GM19239 (cell line): ENCODE data around the gene CCBE1.

ENCODE experiments used
- DNase-seq: peaks from one replicate; pipeline ENCODE4 v3.0.0; 2011; ENCODE audit warnings: low spot score; ENCODE audit not compliant: insufficient read length
- FAIRE-seq: peaks from 2 replicates; lab custom pipeline; 2011; peaks lifted over from hg19 to GRCh38; lab: Jason Lieb, UNC

The CCBE1 gene

DNA sequence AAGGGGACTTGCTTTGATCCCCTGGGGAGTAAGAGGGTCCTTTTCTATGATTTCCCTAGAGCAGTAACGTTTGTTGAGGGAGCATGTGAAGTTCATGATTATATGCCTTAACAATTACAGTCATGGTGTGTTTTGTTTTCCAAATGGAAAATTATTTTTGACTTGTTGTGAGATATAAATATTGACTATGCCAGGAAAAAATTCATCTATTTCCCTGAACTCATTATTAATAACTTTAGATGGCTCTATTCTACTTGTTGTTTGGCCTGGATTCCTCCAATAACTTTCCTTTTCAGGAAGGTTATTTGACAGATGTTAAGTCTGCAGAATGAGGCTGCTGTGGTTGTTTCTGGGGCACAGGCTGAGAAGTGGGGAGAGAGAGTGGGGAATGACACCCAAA lies 266.1 kb downstream of the CCBE1 start:
- FAIRE-seq = no peak
- no peak for DNase-seq

DNA sequence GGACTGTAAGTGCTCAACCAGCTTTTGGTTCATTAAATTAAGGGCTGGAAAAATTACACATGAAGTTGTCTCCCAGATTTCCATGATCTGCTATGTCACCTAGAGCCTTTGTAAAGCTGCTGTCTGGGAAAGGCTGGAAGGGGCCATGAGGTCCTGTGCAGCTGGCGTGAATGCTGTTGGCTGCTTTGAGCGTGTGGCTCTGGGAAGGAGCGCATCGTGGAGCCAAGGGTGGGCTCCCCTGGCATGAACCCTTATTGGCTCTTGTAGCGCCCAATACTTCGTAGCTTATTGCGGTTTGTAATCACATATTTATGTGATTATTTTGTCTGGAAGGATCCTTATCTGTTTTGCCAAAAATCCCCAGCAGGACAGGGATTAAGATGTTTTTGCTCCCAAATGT lies 267.6 kb downstream of the CCBE1 start:
- DNase-seq (no peak), FAIRE-seq (no peak)

DNA sequence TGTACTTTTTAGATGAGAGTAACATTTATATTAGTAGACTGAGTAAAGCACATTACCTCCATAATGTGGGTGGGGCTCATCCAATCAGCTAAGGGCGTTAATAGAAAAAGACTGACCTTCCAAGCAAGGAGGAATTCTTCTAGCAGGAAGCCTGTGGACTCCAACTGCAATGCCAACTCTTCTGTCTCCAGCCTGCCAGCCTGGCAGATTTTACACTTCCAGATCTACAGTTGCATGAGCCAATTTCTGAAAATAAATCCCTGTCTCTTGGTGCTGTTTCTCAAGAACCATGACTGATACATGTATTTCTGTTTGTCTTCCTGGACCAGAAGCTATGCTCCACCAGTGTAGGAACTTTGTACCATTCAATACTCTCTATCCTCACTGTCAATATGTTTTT lies 269.2 kb downstream of the CCBE1 start:
- no peak for DNase-seq
- FAIRE-seq = no peak

DNA sequence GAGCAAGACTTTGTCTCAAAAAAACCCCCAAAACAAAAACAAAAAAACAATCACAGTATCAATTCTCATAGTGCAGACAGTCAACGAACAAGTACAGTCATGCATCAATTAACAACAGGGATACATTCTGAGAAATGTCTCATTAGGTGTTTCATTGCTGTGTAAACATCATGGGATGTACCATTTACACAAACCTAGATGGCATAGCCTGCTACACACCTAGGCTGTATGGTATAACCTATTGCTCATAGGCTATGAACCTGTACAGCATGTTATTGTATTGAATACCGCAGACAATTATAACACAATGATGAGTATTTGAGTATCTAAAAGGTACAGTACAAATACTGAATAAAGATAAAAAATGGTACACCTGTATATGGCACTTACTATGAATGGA lies 270.4 kb downstream of the CCBE1 start:
- FAIRE-seq = no peak
- no peak for DNase-seq

DNA sequence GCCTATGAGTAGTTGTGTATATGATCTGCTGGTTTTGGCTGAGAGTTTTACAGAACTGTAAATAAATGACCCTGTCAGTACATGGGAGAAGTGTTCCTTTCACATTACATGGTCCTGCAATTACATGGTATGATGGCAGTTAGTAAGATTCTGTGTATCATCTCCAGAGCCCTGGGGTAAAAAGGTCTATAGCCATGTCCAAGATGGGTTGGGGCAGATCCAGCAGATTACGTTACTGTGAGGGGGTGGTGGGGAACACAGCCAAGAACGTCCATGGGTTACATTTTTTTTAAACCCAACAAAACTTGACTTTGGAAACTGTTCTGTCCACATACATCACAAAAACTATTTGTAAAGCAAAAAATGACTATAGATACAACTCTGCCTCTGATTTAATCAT lies 274.0 kb downstream of the CCBE1 start:
- no peak for FAIRE-seq
- no peak for DNase-seq

DNA sequence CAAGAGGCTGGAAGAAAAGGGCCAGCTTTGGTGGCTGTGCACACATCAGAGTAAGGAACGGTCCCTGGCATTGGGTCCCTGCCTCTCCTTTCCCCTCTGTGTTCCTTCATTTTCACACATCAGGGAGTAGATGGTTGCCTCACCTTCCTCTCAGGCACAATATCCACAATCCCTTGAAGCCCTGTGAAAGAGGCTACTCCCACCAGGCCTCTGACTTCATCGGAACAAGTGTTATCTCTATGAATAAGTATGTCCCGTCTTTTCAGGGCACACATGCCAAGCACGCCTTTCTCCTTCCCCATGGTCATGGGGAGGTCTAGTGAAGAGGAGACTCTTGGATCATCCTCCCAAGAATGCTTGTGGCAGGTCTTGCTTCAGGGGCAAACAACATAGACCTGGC lies 277.0 kb downstream of the CCBE1 start:
- FAIRE-seq (no peak), DNase-seq (no peak)

DNA sequence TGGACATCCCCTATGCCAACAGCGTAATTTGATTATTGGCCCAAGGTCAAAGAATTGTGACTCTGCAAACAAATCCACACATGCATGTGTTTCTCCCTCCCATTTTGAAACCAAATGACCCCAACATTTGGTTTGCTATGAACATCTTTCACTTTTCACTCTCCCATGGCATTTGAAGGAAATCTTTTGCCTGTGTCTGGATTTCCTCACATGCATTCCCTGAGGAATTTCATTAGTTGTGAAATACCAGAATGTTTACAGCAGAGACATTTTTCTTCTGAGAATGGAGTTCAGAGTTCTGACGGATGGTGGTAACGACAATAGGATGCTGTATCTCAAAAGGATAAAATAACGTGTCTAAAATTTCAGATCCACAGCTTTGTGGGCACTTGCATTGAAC lies 277.8 kb downstream of the CCBE1 start:
- DNase-seq (no peak), FAIRE-seq (no peak)

DNA sequence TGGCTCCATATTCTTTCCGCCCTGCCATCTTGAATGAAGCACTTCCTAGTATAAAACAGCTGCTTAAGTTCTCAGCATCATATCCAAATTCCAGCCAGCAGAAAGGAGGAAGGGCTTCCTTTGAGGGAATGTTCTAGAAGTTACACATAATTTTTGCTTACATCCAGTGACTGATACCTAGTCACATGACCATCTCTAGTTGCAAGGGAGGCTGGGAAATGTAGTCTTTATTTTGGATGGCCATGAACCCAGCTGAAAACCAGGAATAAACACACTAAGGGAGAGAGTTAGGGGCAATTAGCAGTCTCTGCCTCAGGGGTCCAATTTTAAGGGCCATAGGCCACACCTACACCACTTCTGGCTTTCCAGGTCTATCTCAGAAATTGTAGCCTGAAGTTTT lies 280.4 kb downstream of the CCBE1 start:
- no peak for FAIRE-seq
- DNase-seq = no peak

DNA sequence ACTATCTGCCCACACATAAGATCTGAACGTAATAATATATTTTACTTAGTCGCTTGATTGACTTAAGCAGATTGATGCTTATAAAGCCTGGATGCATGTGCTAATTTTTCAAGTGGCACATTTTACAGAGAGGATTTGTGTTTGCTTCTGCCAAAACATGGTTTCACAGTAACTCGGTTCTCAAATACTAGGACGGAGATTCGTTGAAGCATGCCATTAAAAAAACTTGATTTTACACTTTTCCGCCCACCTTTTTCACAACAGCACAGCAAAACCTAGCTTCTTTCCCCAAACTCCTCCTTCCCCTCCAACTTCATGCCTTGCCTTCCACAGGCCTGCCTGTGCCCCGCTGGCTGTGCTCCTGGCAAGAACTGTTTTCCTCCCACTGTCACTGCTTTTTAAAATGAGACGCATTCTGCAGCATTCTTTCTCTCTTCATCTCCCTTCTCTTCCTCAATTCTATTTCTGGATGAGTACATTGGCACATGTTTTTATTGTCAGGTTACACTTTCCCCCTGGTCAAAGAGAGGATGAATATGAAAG lies 283.0 kb downstream of the CCBE1 start:
- no peak for FAIRE-seq

DNA sequence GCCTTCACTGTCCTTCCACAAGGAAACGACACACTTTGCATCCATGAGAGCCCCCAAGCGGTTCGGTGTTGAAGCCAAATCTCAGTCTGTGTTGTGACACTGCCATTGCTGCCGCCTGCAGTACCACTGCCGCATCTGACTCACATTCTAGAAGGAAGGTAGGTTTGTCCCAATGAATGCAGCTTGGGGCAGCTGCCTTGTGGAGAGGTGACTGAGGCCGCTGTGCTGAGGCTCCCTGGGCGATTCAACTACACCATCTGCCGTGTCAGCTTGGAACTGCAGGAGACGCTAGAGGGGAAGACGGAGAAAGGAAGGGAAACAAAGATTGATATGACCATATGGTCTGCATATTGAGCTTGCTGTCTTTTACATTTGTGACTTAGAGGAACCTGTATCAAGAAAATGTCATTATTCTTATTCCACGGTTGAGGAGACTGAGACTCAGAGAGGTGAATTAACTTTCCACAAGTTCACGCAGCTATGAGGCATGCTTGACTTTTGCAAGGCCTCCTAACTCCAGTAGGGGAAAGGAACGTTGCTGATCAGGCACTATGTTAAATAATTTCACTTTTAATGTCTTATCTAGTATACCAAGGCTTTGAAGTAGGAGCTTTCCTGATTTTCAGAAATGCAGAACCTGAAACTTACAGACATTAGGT lies 294.7 kb downstream of the CCBE1 start:
- DNase-seq = peak; percentile 78
- peak; percentile 75 for FAIRE-seq

More for the DNA sequence above, 283.0 kb downstream of the CCBE1 start:
- no peak for DNase-seq

DNA sequence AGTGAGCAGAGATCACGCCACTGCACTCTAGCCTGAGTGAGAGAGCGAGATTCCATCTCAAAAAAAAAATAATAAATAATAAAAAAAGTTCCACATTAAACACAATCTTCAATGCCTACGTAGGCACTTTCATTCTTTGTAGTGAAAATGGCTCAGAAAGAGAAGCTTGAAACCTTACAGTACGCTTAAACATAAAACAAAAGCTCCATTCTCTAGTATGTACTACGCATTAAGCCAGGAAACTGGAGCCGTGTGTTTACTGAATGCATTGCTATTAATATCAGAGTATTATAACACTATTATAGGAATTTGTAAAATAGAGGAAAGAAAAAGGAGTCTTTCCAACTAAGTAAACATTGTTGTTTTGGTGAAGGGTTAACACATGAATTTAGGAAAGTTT lies 296.8 kb downstream of the CCBE1 start:
- DNase-seq (no peak), FAIRE-seq (no peak)

DNA sequence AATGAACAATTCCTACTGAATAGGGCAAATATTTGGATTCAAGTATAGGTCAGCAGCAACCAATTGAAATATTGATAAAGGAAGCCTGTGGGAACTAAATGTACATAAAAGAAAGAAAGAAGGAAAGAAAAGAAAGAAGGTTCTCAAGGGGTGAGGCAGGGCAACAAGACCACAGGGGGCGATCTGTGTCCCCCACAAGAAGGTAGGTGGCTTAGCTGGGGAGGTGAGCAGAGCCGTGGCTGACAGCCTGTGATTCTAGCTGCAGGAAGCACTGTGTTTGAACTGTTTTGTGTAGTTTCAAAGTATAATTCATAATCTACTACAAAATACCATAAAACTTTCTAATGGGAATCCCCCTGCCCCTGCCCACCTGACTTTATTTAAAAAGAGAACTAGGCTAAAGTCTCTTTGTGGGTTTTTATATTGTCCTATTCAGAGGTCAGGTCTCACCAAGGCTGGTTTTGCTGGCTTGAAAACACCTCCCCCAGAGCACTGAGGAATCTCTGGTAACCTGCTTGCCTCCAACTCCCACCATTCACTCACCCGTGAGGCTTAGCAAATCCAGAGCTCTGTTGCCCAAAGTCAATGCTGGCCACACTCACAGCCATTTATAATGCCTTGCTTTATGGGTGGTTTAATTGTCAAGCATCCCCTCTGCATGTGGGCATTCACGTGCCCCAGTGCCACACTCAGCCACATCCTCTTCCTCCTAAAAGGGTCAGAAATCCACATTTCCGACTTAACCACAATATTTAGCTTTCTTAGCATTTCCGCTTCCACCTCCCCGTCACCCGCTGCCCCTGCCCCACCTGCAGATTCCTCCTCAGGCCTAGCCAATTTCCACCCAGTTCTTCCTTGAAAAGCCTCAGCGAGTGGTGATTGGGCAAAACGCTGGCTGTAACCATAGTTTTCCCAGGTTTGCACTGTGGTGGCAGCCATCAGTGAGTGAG lies 301.7 kb downstream of the CCBE1 start:
- DNase-seq = no peak
- no peak for FAIRE-seq

DNA sequence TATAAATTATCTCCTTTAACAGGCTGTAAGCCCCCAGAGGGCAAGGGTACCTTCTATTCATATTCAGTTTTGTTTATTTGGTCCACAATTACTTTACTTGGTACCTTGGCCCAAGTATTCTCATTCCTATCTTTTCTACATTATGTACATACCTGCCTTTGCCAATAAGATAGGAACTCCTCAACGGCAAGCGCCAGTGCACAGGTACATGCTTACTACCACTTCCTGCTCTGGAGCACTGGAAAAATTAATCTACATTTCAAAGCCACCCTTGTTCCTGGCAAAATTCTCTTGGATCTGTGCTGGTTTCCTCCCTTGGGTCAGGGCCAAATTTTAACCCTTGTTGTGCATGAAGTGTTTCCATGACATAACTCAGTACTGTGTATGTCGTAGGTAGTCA lies 303.8 kb downstream of the CCBE1 start:
- FAIRE-seq = no peak
- no peak for DNase-seq

DNA sequence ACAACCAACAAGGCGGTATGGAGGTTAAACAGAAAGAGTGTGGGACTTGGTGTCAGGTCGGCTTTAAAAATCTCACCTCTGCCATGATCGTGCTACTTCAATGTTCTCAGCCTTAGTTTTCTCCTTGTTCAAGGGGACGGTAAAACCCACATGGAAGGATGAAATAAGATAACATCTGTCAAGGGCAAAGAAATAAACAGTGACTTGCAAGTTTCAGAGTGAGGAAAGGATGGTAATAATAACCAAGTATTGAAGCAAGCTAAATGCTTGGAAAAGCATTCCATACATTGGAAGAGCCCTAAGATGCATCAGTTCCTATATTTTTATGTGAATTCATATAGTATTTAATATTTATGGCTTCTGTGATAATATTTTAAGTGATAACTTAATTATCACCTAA lies 308.4 kb downstream of the CCBE1 start:
- DNase-seq (no peak), FAIRE-seq (no peak)

DNA sequence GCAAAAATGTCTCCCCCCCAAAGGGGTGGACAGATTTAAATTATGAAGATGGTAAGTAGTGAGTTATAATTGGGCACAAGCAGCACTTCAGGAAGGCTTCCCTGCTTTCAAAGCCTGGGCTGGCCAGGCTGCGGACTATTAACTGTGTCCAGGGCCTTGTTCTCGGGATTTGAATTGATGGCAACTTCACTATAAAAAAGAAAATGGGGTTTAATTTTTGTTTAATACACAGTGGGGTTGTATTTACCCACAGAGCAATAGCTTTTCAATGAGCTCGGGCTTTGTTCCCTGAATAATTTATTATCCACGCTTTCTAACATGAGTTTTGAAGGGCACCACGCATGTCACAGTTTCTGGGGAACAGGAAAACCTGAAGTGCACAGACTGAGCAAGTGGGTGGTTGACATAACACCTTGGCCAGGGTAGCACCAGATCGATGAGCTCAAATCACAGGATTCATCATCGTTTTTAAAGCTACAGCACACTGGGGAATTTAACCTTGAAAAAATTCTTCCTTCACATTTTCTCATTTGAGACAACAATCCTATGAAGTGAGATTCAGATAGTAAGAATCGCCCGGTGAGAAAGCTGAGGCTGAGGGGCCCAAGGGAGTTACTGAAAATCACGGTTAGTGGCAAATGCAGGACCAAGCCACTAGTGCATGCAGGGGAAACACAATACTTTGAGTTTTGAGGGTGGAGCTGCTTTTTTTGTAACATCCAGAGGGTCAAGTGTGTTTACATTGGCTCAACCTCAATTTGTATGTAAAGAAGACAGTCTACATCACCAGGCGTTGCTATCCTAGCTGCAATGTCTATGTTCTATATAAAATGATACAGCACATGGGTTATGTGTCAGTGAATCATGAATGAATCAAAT lies 309.3 kb downstream of the CCBE1 start:
- DNase-seq (no peak), FAIRE-seq (no peak)

DNA sequence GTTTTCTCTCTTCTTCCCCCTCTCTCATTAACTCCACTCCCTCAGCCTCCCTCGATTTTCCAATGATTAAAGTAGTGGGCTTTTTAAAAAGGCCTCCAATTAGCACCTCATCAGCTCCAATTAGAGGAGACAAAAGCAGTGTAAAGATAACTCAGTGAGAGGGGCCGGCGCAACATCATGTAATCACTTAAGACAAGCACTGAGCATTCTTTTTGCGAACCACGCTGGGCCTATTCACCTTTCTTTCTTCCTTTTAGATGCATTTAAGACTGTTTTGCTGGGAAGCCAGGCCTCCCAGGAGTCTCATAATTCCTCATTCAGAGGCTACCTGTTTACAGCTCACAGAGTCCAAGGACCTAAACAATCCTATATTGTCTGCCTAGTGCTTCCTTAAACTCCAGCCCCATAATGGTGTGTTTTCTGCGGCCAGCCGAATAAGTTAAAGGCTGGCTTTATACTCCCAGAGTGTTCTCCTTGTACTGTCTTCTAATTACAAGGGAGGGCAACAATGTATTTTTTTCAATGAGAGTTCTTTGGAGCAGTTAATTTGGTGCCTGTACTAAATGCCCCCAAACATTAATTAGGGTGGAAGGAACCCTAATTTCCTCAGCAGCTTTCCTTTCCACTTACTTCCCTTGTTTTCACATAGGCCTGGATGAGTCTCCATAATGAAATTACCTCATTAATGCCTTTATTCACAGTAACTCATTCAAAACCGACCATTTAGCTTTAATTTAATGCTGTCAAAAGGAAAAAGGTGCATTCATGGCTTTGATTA lies 310.1 kb downstream of the CCBE1 start:
- no peak for DNase-seq
- no peak for FAIRE-seq

DNA sequence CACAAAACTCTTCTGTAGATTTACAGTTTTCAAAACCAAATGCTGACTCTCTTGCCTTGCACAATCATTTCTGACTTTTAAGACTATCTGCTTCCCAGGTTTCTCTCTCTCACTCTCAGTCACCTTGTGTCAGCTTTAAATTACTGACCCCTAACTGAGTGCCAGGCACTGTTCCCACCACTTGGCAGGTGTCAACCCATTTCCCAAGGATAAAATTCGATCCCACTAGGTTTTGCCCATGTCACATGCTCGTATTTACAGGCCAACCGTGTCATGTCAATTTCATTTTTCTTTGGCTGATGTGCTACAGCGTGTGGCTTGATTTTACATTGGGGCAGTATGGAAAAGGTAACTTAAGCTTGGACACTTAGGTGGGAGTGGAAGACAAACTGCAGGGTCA lies 312.0 kb downstream of the CCBE1 start:
- no peak for DNase-seq
- FAIRE-seq = no peak

DNA sequence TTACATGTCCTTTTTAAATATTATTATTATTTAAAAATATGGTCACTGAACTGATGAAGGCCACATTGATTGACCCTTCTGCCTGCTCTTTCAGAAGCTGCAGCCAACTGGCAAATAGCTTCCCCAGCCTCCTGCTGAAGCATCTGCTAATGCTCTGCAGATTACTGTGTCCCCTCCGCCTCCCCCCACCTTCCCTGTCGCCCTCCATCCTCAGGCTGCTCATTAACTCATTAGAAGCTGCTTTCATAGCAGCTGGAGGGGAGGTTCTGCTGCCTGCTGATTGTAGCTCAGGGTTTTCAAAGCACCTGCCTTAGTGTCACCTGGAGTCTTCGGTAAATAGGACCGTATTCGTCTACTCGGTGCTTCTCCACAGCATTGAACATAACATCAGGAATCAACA lies 313.4 kb downstream of the CCBE1 start:
- DNase-seq (no peak), FAIRE-seq (no peak)

DNA sequence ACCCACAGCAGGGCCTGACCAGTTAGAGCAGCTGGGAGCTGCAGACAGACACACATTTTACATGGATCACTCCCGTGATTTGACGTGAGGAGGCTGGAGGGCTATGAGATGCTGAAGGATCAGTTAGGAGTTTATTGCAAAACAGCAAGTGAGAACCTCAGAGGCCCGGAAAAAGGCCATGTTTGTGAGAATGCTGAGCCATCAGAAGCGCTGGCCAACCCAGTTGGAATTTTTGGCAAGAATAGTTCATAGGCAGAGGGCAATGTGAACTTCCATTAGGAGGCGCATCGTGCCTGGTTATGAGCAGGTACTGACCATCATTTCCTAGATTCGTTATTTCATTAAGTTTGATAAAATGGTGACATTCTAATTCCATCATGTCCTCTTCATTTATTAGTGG lies 314.8 kb downstream of the CCBE1 start:
- DNase-seq = no peak
- FAIRE-seq = no peak

DNA sequence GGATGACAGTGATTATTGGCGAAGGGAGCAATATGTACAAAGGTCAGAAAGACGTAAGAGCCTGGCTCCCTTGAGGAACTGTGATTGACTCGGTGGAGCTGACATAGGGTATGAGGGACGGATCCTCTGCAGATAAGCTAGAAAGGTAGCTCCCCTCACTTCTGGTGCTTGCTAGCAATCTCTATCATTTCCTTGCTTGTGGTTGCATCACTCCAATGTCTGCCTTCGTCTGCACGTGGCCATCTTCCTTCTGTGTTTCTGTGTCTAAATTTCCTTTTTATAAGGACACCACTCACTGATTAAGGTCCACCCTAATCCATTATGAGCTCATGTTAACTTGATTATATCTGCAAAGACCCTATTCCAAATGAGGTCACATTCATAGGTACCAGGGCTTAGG lies 315.3 kb downstream of the CCBE1 start:
- no peak for DNase-seq
- FAIRE-seq = no peak
